SW 1271 (cell line): ENCODE data around the gene SPRR1B.
"Not testable (repeated sequence)": the region's sequence is repeated elsewhere in the genome, so short reads cannot be mapped to it uniquely, and the experiment has no call there.

ENCODE experiments used
- DNase-seq, 2 experiments: peaks; one replicate each; lab custom pipeline; 2025; lab: John Stamatoyannopoulos, UW

The SPRR1B gene

DNA sequence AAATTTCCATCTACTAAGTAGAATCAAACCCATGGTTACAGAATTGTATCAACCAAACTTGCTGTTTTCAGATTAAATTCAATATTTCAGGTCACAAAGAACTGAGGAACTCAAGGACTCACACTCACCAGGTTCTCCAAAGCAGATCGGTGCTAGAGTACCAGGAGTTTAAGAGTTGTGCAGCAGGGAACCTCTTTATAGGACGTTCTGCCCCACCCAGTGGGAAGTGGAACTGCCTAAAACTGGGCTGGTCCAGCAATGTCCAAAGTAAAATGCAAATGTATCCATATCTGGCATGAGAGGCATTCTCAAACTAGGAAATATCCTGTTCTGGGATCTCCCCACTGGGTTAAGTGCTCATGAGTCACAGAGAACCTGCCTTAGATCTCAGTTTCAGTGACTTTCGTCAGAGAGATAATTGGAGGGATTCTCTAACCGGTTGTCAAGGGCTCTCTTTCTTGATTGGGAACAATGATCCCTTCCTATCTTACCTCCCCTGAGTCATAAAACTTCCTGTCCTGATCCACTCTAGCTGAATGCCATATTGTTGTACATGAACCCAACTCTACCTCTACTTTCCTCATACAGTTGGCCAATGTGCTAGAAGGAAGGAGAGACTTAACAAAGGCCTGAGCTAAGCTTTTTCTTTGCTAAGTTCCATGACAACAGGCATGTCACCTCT lies 10.1 kb downstream of the SPRR1B start, which contains the start of gene SPRR2D:
TSS of gene SPRR2D (minus strand) at position 171 of the 682 bp plus-strand sequence. CDS start 774 bp downstream, outside the sequence.
- no peak for DNase-seq

DNA sequence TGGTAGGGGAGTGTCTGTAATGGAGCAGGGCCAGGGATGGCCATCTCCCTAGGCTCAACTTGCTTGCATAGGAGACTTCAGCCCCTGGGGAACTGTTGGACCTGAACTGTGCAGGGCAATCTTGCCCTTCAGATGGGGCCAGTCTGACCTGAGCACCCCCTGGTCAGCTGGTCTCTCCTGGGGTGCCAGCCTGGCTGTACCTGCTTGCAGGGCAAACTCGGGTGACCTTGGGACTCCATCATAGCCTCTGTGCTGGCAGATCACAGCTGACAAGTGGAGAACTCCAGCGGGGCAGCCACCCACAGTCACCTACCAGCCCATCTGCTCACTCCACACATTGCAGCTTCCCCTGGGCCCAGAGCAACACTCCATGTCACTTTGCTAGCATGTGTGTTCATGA lies 18.2 kb downstream of the SPRR1B start:
- DNase-seq = no peak

DNA sequence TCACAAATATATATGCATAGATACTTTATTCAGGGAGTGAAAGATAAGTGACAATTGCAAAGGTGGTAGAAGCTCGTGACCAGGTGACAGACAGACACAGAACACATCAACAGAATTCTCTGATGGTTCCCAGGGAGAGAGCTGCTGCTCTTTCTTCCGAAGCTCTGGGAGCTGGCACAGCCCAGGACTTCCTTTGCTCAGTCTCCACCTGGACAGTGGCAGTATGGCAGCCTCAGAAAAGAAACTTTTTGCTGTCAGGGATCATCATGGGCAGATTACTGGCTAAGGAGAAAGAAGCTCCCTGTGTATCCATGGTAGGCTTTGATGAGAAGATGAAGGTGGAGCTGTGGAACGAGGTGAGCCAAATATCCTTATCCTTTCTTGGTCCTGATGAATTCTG lies 25.1 kb downstream of the SPRR1B start:
- DNase-seq = not testable (repeated sequence)

DNA sequence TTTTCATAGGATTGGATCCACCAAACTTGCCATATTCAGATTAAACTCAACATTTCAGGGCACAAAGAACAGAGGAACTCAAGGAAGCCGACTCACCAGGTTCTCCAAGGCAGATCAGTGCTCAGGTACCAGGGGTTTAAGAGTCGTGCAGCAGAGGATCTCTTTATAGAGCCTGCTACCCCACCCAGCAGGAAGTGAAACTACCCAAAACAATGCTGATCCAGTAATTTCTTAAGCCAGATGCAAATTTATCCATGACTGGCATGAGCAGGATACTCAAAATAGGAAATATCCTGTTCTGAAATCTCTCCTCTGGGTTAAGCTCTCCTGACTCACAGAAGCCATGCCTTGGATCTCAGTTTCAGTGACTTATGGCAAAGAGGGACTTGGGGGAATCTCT lies 26.4 kb downstream of the SPRR1B start, which contains the start of gene SPRR2A:
TSS of gene SPRR2A (minus strand) at position 138 of the 400 bp plus-strand sequence. CDS start 777 bp downstream, outside the sequence.
- no peak for DNase-seq

DNA sequence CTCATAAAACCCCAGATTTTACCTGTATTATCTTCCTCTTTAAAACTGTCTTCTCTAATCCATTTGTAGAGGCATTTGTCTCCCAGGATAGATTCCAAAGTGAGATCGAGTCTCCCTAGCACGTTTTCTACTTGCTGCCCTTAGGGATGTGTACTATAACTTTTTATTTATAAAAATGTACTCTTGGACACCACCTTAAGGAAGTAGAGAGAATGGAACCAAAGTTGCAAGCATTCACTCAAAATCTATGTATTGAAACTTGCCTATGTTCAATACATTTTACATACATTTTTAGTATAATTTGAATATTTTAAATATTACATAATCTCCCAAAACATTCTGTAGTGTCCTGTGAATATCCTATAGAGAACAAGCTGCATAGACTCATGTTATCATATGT lies 27.2 kb downstream of the SPRR1B start:
- no peak for DNase-seq

- DNase-seq = no peak
Measured at GRCh38 chr1:153058826-153059784, 28.1 kb downstream of the SPRR1B start.

- DNase-seq = no peak
Measured at GRCh38 chr1:153070243-153070642, 39.2 kb downstream of the SPRR1B start.

GRCh38 chr1:153071511-153071910 lies 40.5 kb downstream of the SPRR1B start, which contains the start of gene SPRR2B:
TSS of gene SPRR2B (minus strand) at chr1:153071611. CDS start at chr1:153070839, 772 bp downstream.
- DNase-seq = no peak

DNA sequence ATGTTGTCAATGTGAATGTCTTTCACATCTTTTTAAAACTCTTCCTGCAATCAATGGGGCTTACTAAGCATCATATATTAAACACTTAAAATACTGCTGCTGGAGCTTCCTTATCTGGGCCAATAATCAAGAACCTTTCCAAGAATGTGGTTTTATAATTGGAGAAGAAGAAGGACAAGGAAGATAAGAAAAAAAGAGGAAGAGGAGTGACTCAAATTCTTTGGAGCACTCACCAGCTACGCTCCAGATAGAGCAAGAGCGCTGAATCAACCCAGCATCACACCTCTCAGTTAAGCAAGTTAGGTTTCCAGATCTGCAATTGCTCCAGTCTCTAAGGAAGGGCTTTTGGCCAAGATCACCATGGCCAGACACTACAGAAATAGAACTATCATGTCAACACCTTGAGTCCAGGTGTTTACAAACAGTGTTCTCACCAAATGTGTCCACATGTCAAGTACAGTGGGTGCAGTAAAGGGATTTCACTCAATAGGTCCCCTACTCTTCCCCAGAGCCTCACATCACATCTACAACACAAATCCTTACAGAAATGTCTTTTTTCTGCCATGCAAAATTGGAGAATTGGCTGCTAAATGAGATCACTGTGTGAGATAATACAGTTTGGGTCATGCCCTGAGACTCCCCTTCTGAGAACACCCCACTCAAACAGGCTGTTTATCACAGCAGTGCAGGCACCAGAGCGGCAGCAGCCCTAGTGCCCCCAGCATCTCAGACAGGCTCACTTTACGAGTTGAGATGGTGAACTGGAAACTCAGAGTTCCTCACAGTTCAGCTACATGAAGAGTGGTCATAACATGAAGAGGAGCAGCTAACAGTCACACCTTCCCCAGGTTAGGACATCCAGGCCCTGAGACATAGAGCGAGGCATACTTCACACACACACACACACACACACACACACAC lies 42.1 kb downstream of the SPRR1B start:
- DNase-seq = no peak

- no peak for DNase-seq
Measured at GRCh38 chr1:153081736-153082135, 50.7 kb downstream of the SPRR1B start.
